ENCODE results near the gene ASPG. TPM values are rescaled to one million over a fixed set of nuclear protein-coding genes. Genes with fewer than 3 reads are reported as not detected.

Gene ASPG
- polyA plus RNA-seq, 1 donor from 2014 or later = 0.16 TPM

GRCh38 chr14:104154246-104154645, 68.7 kb downstream of the ASPG start:
- no peak overlapping the region for H3K27ac ChIP-seq (ENCODE audit: low read length)
- no peaks in the 10 kb centered on the region for H3K79me2 ChIP-seq (replicated peaks; ENCODE audit: insufficient read depth, low read length)
- H3K36me3 ChIP-seq (ENCODE audit: insufficient read depth, low read length) = no peaks in the 10 kb centered on the region
- no peak overlapping the region for H3K4me2 ChIP-seq (ENCODE audit: low read length)
- H3K9ac ChIP-seq (ENCODE audit: low read length) = no peak overlapping the region
- no peak overlapping the region for H2AFZ ChIP-seq (ENCODE audit: low read depth, low read length)
- H3K4me3 ChIP-seq (ENCODE audit: low read length) = no peak overlapping the region
- H4K20me1 ChIP-seq (ENCODE audit: insufficient read depth) = no peaks in the 10 kb centered on the region
- no peaks in the 10 kb centered on the region for H3K27me3 ChIP-seq (ENCODE audit: insufficient read depth, low read depth, low read length)
- TF ChIP-seq MXI1 (conservative IDR thresholded peaks at IDR 0.05; ENCODE audit: poor library complexity, severe bottlenecking) (no peak), CTCF (IDR thresholded peaks at IDR 0.05; ENCODE audit: poor library complexity, severe bottlenecking) (no peak), REST (IDR thresholded peaks at IDR 0.05; ENCODE audit: borderline replicate concordance) (no peak), TAF1 (IDR thresholded peaks at IDR 0.05; ENCODE audit: low read depth) (no peak), POLR2AphosphoS5 (IDR thresholded peaks at IDR 0.05) (no peak), EP300 (conservative IDR thresholded peaks at IDR 0.05; ENCODE audit: poor library complexity, severe bottlenecking) (no peak), RAD21 (conservative IDR thresholded peaks at IDR 0.05) (no peak), SMC3 (conservative IDR thresholded peaks at IDR 0.05; ENCODE audit: poor library complexity) (no peak), EZH2 (IDR thresholded peaks at IDR 0.05; ENCODE audit: borderline replicate concordance, insufficient read depth, low read length, poor library complexity, severe bottlenecking) (no peak)
- no peaks in the 10 kb centered on the region for H3K9me3 ChIP-seq (ENCODE audit: low read length)
- no peaks in the 10 kb centered on the region for H3K9me2 ChIP-seq (ENCODE audit: insufficient read depth, low read length)
- no peaks in the 10 kb centered on the region for H3F3A ChIP-seq (ENCODE audit: insufficient read depth, low read length, poor library complexity, severe bottlenecking)

- no peaks in the 10 kb centered on the region for H3F3A ChIP-seq (ENCODE audit: insufficient read depth, low read length, poor library complexity, severe bottlenecking)
- H3K27ac ChIP-seq (ENCODE audit: low read length) = no peak overlapping the region
- no peaks in the 10 kb centered on the region for H3K9me2 ChIP-seq (ENCODE audit: insufficient read depth, low read length)
- no peak overlapping the region for H3K4me2 ChIP-seq (ENCODE audit: low read length)
- no peak overlapping the region for H2AFZ ChIP-seq (ENCODE audit: low read depth, low read length)
- no peaks in the 10 kb centered on the region for H3K79me2 ChIP-seq (replicated peaks; ENCODE audit: insufficient read depth, low read length)
- no peaks in the 10 kb centered on the region for H3K9me3 ChIP-seq (ENCODE audit: low read length)
- H4K20me1 ChIP-seq (ENCODE audit: insufficient read depth) = no peaks in the 10 kb centered on the region
- TF ChIP-seq EP300 (conservative IDR thresholded peaks at IDR 0.05; ENCODE audit: poor library complexity, severe bottlenecking) (no peak), POLR2AphosphoS5 (IDR thresholded peaks at IDR 0.05) (no peak), SMC3 (conservative IDR thresholded peaks at IDR 0.05; ENCODE audit: poor library complexity) (no peak), CTCF (IDR thresholded peaks at IDR 0.05; ENCODE audit: poor library complexity, severe bottlenecking) (no peak), EZH2 (IDR thresholded peaks at IDR 0.05; ENCODE audit: borderline replicate concordance, insufficient read depth, low read length, poor library complexity, severe bottlenecking) (no peak), MXI1 (conservative IDR thresholded peaks at IDR 0.05; ENCODE audit: poor library complexity, severe bottlenecking) (no peak), REST (IDR thresholded peaks at IDR 0.05; ENCODE audit: borderline replicate concordance) (no peak), RAD21 (conservative IDR thresholded peaks at IDR 0.05) (no peak), TAF1 (IDR thresholded peaks at IDR 0.05; ENCODE audit: low read depth) (no peak)
- no peak overlapping the region for H3K4me3 ChIP-seq (ENCODE audit: low read length)
- H3K9ac ChIP-seq (ENCODE audit: low read length) = no peak overlapping the region
- no peaks in the 10 kb centered on the region for H3K27me3 ChIP-seq (ENCODE audit: insufficient read depth, low read depth, low read length)
- H3K36me3 ChIP-seq (ENCODE audit: insufficient read depth, low read length) = no peaks in the 10 kb centered on the region
Observed at GRCh38 chr14:104155513-104155912, 70.0 kb downstream of the ASPG start.

All from neural cell (in vitro differentiated cells).